ENCODE measurements around the gene NPAT.
"Not testable (repeated sequence)": the region's sequence is repeated elsewhere in the genome, so short reads cannot be mapped to it uniquely, and the experiment has no call there.

Gene NPAT

GRCh38 chr11:108218912-108219783, 3.3 kb downstream of the NPAT start:
- DNase-seq (ENCODE audit: low read depth in 2 of 2): no peak

DNA sequence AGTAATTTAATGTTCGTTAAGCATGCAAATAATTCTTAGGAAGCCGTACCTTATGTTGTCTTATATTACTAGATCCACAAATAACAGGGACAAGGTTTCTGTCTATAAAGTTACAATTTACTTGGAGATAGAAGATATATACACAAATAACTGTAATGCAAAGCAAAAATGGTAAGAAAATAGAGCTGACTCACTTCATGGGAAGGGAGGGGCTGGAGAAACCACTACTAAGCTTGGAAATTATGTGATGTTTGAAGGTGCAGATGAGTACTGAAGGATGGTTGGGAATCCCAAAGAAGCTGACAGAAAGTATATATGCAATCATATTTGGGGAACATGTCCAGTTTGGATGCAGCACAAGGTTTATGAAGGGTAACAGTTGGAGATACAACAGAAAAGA, 4.0 kb downstream of the NPAT start:
- no peak for DNase-seq (ENCODE audit: low read depth in 2 of 2)

DNA sequence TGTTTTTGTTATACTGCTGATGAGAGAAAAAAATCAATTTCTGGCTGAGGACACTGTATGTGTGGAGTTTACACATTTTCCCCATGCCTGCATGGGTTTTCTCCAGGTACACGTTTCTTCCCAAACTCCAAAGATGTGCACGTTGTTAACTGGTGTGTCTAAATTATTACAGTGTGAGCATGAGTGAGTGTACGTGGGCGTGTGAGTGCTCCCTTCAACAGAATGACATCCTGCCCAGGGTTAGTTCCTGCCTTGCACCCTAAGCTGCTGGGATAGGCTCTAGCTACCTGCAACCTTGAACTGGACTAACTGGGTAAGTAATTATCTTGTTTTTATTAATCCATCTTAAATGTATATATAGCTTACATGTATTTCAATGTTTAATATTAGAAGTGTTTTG, 5.5 kb downstream of the NPAT start:
- DNase-seq (ENCODE audit: low read depth in 2 of 2): no peak

- no peak for DNase-seq (ENCODE audit: low read depth in 2 of 2)
Observed at GRCh38 chr11:108213784-108214183, 8.7 kb downstream of the NPAT start.

DNA sequence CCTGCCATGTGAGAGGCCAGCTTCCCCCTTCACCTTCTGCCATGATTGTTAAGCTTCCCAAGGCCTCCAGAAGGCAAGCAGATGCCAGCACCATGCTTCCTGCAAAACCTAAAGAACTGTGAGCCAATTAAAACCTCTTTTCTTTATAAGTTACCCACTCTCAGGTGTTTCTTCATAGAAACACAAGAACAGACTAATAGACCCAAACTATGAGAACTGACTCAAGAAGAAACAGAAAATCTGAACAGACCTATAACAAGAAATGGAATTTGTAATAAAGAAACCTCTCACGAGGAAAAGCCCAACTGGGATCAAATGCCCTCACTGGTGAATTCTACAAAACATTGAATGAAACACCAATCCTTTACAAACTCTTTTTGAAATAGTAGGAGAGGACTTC, 12.0 kb downstream of the NPAT start:
- no peak for DNase-seq (ENCODE audit: low read depth in 2 of 2)

GRCh38 chr11:108207683-108208060, 14.8 kb downstream of the NPAT start:
- no peak for DNase-seq (ENCODE audit: low read depth in 2 of 2)

DNA sequence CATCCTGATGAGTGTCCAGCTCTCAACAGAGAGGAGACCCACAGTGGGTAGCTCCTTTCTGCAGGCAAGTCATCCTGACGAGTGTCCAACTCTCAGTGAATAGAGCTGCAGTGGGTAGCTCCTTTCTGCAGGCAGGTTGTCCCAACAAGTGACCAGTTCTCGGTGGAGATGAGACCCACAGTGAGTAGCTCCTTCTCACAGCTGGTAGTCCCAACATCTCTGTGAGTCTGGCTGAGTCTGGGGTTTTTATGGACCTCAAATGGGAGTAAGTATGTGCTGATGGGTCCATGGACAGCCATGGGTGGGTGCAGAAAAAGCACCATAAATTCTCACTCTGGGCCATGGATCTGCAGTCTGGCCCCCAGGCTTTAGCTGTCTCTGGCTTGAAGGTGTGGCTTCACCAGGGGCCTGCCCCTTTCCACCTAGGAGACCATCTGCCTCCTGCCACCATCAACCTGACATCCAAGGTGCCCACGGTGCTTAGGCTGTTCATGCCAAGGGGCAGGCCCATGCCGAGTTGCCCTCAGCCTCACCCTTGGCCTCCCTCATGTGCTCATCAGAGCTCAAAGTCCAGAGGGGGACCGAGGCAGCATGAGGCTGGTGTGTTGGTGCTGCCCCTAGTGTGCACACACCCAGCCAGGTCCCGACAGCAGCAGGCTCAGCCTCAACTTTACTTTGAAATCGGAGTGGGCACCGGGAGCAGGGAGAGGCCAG, 15.3 kb downstream of the NPAT start:
- no peak for DNase-seq (ENCODE audit: low read depth in 2 of 2)

- no peak for DNase-seq (ENCODE audit: low read depth in 2 of 2)
Observed at GRCh38 chr11:108206171-108206570, 16.3 kb downstream of the NPAT start.

GRCh38 chr11:108204929-108205499, 17.4 kb downstream of the NPAT start:
- DNase-seq (ENCODE audit: low read depth in 2 of 2): no peak

DNA sequence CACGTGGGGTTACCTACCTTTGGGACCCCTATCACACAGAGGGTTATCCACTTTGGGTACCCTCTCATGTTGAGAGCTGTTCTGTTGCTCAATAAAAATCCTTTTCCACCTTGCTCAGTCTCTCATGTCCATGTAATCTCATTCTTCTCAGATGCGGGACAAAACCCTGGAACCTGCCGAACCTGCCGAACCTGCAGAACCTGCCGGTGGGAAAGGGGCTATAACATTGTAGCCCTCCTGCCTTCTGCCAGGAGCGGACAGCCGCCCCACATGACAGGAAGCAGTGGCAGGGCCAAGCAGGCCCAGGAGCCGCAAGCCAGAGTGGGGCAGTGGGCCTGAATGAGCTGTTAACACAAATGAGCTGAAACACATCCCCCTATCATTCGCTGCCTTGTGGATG, 18.1 kb downstream of the NPAT start:
- no peak for DNase-seq (ENCODE audit: low read depth in 2 of 2)

GRCh38 chr11:108203075-108203474, 19.4 kb downstream of the NPAT start:
- no peak for DNase-seq (ENCODE audit: low read depth in 2 of 2)

DNA sequence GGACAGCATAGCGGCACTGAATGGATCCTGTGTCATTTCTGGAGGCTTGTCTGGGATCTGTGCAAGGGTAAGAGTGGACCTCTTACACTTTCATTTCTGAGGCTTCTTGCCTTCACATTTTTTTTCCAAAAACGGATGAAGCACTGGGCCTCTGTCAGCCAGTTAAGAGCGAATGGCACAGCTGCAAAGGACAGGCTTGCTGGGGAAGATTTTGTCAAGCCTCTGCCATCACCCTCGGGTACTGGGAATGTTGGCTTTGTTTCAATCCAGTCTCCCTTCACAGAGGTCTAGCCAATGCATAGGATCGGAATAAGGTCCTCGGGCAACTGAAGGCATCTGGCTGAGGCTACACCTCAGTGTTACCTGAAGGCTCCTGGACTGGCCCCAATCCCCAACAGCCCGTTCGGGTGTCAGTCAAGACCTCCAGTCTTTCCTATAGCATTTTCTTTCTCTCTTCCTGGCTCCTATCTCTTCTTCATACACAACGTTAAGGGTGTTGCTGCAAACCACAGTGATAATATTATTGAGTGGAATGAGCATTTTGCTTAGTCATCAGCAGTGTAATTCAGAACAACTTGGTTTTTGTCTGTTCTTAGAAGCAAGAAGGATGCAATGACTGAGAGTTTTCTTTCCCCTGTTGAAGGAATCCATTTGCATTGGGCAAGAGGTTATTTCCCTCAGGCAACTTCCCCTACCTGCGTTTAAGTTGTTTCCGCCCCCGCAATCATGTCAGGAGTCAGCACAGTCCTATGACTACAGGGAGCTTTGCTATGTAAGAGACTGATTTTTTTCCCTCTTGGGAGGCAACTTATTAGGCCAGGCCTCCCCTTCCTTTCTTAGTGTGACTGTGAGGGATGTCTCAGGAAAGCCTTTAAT, 22.8 kb downstream of the NPAT start:
- DNase-seq (ENCODE audit: low read depth in 2 of 2): peak in 1 of 2 donors; percentile 37

DNA sequence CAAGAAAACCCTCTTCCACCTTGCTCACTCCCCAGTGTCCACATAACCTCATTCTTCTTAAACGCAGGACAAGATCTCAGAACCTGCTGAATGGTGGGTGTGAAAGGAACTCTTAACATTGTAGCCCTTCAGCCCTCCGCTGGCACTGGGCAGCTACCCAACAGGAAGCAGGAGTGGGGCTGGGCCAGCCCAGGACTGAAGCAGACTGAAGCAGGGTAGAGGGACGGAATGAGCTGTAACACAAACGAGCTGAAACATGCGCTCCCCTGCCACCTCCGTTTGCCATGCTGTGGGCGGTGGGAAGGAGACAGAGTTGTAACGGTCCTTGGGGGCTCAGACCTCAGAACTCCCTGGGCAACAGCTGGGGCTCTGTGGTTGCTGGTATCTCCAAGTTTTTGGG, 23.6 kb downstream of the NPAT start:
- DNase-seq (ENCODE audit: low read depth in 2 of 2): no peak

DNA sequence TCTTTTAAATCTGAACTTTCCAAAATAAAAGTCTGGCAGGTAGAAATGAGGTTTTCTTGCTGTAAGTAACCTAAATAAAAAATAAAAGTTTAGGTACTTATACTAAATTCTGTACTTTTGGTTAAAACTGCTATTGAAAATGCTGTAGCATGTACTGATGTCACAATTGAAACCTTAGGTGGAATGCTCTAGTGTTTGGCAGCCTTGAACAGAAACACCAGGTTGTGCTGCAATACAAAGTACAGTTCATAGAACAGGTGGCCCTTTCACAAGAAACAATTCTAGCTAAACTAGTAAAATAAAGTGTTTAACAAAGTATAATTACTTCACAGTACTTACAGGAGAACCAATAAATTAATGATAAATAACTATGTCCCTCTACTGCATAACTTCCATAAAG, 25.1 kb downstream of the NPAT start:
- no peak for DNase-seq (ENCODE audit: low read depth in 2 of 2)

DNA sequence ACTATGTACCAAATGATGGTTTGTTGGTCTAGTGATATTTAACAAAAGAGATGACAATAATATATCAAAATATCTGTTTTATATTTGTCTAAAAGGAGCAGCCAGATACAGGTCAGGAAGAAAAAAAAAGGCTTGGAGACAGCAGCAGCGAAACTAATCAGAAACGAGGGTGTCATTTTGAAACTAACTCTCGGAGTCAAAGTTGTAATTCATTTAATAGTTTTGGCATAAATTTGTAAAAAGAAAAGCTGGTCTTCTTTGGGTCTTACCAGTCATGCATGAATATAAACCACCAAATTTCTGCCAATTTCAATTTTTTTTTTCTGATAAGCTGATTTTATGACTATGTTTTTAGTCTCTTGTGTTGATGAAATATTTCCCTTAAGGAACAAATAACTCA, 25.5 kb downstream of the NPAT start:
- DNase-seq (ENCODE audit: low read depth in 2 of 2): no peak

DNA sequence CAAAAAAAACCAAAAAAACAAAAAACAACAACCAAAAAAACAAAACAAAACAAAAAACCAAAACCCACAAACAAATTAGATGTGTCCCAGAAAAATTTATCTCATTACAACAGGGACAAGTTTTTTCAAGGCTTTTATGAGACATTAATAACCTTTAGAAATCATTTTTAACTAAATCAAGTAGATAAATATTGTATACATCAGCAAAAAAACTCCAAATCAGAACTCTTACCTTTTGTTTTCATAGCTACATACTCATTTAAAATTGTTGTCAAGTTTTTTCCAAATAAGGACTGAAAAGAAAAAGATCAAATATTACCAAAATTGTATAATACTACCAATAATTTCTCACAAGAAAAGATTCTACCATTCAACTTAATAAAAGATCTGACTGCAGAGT, 28.7 kb downstream of the NPAT start:
- no peak for DNase-seq (ENCODE audit: low read depth in 2 of 2)

DNA sequence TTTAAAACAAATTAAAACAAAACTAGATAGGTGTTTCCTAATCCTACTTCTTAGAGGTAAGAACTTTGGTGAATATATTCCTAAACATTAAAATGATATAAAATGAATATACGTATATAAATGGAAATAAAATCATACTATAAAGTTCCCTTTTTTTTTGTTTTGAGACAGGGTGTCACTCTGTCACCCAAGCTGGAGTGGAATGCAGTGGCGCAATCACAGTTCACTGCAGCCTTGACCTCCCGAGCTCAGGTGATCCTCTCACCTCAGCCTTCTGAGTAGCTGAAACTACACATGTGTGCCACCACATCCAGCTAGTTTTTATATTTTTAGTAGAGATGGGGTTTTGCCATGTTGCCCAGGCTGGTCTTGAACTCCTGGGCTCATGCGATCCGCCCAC, 44.9 kb downstream of the NPAT start:
- no peak for DNase-seq (ENCODE audit: low read depth in 2 of 2)

DNA sequence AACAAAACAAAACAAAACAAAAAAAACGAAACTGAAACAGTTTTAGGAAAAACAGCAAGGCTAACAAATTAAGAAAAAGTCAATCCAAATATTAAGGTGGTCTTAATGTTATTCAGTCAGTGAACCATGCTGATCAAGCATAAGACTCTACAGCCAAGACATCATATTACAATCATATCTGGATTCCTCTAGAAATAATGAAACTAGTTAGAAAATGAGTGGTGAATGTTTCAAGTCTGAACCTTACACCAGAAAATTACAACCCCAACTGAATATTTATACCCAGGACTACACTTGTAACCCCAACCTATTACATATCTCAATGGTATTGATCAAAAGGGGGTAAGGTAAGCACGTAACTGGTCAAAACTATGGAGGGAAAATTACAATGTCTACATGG, 52.3 kb downstream of the NPAT start:
- DNase-seq (ENCODE audit: low read depth in 2 of 2): no peak

GRCh38 chr11:108167624-108168023, 54.8 kb downstream of the NPAT start:
- no peak for DNase-seq (ENCODE audit: low read depth in 2 of 2)

- not testable (repeated sequence) for DNase-seq (ENCODE audit: low read depth in 2 of 2)
Observed at GRCh38 chr11:108162878-108163277, 59.6 kb downstream of the NPAT start.

GRCh38 chr11:108160970-108161566, 61.4 kb downstream of the NPAT start:
- no peak for DNase-seq (ENCODE audit: low read depth in 2 of 2)

DNA sequence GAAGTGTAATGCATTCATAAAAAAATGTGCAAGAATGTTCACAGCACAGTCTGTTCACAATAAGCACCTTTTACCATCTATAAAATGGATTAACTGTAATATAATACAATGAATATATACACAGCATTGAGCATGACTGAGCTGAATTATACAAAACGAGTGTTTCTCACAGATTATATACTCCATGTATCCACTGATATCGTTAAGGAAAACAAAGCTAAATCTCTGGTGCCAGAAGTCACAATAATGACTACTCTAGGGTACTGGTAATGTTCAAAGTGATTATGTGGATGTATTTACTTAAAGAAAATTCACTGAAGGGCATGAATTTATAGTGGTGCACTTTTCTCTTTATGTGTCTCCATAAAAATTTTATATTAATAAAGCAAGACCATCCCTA, 67.8 kb downstream of the NPAT start:
- no peak for DNase-seq (ENCODE audit: low read depth in 2 of 2)
